Measurements from ENCODE around the gene KCNIP4.

Gene KCNIP4

DNA sequence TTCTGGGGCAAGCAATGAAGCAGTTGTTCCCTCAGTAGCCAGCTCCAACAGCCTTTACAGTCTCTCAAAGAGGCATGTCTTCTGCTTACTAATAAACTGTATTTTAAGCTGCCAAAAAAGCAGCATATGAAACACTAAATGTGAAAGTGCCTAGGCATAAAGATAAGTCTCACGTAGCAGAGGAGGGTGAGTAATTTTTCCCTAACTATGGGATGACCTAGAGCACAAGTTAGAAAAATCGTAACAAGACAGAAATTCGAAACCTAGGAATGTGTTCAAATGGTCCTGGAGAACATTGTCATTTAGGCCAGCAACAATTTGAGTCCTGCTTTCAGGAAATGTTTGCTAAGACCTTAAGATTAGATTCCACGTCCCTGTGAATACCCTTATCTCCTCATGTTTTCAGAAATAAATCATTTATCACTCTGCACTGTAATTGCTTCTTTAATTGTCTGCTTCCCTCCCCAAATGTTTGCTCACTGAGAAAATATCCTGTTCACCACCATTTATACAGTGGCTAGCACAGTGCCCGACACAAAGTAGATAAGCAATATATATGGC is 222.2 kb downstream of the KCNIP4 start:
- DNase-seq (ENCODE audit: low read depth in 1 of 2, low spot score in 1 of 2): no peak
- Histone ChIP-seq H3K27me3 (ENCODE audit: insufficient read depth, poor library complexity, severe bottlenecking) (no peaks in the 10 kb centered on the region), H3K4me3 (replicated peaks; ENCODE audit: insufficient read depth, low read length) (no peak overlapping the region), H3K27ac (replicated peaks) (no peak overlapping the region)
- TF ChIP-seq POLR2AphosphoS5 (IDR thresholded peaks at IDR 0.05; ENCODE audit: low read depth): no peak
- no peak for TF ChIP-seq SPI1 (IDR thresholded peaks at IDR 0.05; ENCODE audit: borderline replicate concordance, low read depth)
- TF ChIP-seq, protein P1, sequence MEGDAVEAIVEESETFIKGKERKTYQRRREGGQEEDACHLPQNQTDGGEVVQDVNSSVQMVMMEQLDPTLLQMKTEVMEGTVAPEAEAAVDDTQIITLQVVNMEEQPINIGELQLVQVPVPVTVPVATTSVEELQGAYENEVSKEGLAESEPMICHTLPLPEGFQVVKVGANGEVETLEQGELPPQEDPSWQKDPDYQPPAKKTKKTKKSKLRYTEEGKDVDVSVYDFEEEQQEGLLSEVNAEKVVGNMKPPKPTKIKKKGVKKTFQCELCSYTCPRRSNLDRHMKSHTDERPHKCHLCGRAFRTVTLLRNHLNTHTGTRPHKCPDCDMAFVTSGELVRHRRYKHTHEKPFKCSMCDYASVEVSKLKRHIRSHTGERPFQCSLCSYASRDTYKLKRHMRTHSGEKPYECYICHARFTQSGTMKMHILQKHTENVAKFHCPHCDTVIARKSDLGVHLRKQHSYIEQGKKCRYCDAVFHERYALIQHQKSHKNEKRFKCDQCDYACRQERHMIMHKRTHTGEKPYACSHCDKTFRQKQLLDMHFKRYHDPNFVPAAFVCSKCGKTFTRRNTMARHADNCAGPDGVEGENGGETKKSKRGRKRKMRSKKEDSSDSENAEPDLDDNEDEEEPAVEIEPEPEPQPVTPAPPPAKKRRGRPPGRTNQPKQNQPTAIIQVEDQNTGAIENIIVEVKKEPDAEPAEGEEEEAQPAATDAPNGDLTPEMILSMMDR (IDR thresholded peaks at IDR 0.05; ENCODE audit: insufficient read depth, low read length): no peak
- TF ChIP-seq, protein P2, sequence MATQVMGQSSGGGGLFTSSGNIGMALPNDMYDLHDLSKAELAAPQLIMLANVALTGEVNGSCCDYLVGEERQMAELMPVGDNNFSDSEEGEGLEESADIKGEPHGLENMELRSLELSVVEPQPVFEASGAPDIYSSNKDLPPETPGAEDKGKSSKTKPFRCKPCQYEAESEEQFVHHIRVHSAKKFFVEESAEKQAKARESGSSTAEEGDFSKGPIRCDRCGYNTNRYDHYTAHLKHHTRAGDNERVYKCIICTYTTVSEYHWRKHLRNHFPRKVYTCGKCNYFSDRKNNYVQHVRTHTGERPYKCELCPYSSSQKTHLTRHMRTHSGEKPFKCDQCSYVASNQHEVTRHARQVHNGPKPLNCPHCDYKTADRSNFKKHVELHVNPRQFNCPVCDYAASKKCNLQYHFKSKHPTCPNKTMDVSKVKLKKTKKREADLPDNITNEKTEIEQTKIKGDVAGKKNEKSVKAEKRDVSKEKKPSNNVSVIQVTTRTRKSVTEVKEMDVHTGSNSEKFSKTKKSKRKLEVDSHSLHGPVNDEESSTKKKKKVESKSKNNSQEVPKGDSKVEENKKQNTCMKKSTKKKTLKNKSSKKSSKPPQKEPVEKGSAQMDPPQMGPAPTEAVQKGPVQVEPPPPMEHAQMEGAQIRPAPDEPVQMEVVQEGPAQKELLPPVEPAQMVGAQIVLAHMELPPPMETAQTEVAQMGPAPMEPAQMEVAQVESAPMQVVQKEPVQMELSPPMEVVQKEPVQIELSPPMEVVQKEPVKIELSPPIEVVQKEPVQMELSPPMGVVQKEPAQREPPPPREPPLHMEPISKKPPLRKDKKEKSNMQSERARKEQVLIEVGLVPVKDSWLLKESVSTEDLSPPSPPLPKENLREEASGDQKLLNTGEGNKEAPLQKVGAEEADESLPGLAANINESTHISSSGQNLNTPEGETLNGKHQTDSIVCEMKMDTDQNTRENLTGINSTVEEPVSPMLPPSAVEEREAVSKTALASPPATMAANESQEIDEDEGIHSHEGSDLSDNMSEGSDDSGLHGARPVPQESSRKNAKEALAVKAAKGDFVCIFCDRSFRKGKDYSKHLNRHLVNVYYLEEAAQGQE (IDR thresholded peaks at IDR 0.05; ENCODE audit: insufficient replicate concordance, low read depth): no peak
- no peak for TF ChIP-seq GABPA (IDR thresholded peaks at IDR 0.05; ENCODE audit: low read depth)

DNA sequence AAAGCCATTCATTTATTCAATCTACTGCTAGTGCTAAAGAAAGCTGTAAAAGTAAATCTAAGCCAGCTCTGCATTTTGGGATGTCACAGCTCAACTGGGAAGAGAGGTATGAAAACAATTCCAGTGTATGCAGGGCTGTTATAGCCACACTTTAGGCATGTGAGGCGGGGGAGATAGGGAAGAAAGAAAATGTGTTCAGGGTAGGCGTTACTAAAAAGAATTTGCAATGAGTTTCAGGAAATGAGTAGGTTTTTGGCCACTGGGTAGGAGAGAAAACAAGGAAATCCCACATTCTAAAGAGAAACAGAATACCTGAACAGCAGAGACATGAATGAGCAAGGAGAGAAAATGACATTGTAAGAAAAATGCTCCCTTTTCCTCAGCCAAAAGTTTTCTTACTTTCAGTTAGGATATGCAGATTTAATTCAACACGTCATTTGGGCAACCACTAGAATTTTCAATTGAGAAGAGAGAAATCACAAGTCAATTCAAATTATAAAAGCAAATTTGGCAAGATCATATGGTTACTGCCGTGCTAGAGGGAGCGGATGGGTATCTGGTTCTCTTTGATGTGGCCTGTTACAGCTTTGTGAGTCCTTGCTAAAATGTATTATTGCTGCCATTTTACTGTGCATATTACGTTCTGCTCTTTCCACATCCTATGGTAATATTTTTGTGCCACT is 226.3 kb downstream of the KCNIP4 start:
- H3K27me3 ChIP-seq (ENCODE audit: insufficient read depth, poor library complexity, severe bottlenecking): no peaks in the 10 kb centered on the region
- no peak for DNase-seq (ENCODE audit: low read depth in 1 of 2, low spot score in 1 of 2)
- TF ChIP-seq, protein P2 (IDR thresholded peaks at IDR 0.05; ENCODE audit: insufficient replicate concordance, low read depth): no peak
- TF ChIP-seq SPI1 (IDR thresholded peaks at IDR 0.05; ENCODE audit: borderline replicate concordance, low read depth): no peak
- TF ChIP-seq GABPA (IDR thresholded peaks at IDR 0.05; ENCODE audit: low read depth): no peak
- TF ChIP-seq, protein P1 (IDR thresholded peaks at IDR 0.05; ENCODE audit: insufficient read depth, low read length): no peak
- TF ChIP-seq POLR2AphosphoS5 (IDR thresholded peaks at IDR 0.05; ENCODE audit: low read depth): no peak
- no peak overlapping the region for H3K27ac ChIP-seq (replicated peaks)
- no peak overlapping the region for H3K4me3 ChIP-seq (replicated peaks; ENCODE audit: insufficient read depth, low read length)

DNA sequence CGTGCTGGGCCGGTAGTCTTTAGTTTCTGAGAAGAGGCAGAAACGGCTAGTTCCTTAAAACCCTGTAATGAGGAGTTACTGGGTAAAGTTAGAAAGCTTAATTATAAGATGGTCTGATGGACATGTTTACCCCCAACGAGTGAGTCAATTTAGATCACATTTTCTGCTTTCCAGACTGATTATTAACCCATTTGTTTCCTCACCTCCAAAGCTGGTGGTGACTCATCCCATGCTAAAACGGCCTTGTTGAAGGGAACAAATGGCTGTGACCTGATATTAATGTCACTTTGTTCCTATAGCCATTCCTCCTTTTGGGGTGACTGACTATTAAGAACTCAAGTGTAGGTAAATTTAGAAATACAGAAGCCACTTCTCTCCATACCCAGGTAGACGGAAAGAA is 232.0 kb downstream of the KCNIP4 start:
- H3K4me3 ChIP-seq (replicated peaks; ENCODE audit: insufficient read depth, low read length): no peak overlapping the region
- DNase-seq (ENCODE audit: low read depth in 1 of 2, low spot score in 1 of 2): no peak
- no peaks in the 10 kb centered on the region for H3K27me3 ChIP-seq (ENCODE audit: insufficient read depth, poor library complexity, severe bottlenecking)
- TF ChIP-seq POLR2AphosphoS5 (IDR thresholded peaks at IDR 0.05; ENCODE audit: low read depth): no peak
- no peak for TF ChIP-seq SPI1 (IDR thresholded peaks at IDR 0.05; ENCODE audit: borderline replicate concordance, low read depth)
- no peak overlapping the region for H3K27ac ChIP-seq (replicated peaks)

GRCh38 chr4:21710179-21710835 is 238.3 kb downstream of the KCNIP4 start:
- TF ChIP-seq, protein P2 (IDR thresholded peaks at IDR 0.05; ENCODE audit: insufficient replicate concordance, low read depth): no peak
- TF ChIP-seq, protein P1 (IDR thresholded peaks at IDR 0.05; ENCODE audit: insufficient read depth, low read length): no peak
- TF ChIP-seq POLR2AphosphoS5 (IDR thresholded peaks at IDR 0.05; ENCODE audit: low read depth) (no peak), GABPA (IDR thresholded peaks at IDR 0.05; ENCODE audit: low read depth) (no peak), SPI1 (IDR thresholded peaks at IDR 0.05; ENCODE audit: borderline replicate concordance, low read depth) (no peak)
- no peak for DNase-seq (ENCODE audit: low read depth in 1 of 2, low spot score in 1 of 2)
- Histone ChIP-seq H3K27me3 (ENCODE audit: insufficient read depth, poor library complexity, severe bottlenecking) (no peaks in the 10 kb centered on the region), H3K4me3 (replicated peaks; ENCODE audit: insufficient read depth, low read length) (no peak overlapping the region), H3K27ac (replicated peaks) (no peak overlapping the region)

Data from HL-60 (cell line).